GM18951 (cell line): Measurements from ENCODE around the gene MSANTD7.
"Not testable (repeated sequence)": the region's sequence is repeated elsewhere in the genome, so short reads cannot be mapped to it uniquely, and the experiment has no call there.

Source experiments
- POLR2A ChIP-seq: IDR thresholded peaks from 4 replicates; pipeline ENCODE4 v1.6.1; 2011; ENCODE audit warnings: mild to moderate bottlenecking; ENCODE audit not compliant: insufficient read length, insufficient read depth; ENCODE audit errors: extremely low read depth
- in situ Hi-C: fragments of 300-500 bp; cut with MboI; formaldehyde crosslinking; loops from one replicate; pipeline ENCODE4 v1.12.0; 2022; ENCODE audit warnings: low sequenced_read_pairs, mixed read lengths, inconsistent platforms; ENCODE audit not compliant: unreplicated experiment

Gene MSANTD7

DNA sequence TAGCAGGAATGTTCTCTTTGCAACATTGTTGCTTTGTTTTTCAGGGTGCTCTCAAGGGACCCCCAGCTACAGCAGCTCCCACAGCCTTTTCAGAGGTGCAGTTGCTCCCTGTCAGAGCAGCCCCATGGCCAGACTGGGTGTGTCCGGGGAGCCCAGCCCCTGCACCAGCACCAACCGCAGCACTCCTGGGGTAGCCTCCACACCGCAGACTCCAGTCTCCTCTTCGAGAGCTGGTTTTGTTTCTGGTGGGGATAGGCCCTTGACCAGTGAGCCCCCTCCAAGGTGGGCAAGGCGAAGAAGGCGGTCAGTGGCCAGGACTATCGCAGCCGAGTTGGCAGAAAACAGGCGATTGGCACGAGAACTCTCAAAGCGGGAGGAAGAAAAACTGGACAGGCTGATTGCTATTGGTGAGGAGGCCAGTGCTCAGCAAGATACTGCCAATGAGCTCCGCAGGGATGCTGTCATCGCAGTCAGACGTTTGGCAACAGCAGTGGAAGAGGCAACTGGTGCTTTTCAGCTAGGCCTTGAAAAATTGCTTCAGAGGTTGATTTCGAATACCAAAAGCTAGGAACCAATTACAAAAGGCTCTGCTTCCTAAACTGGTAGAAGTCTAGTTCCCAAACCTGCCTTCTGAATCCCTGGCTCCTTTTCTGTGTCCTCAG is 5.4 kb downstream of the MSANTD7 start:
- TF ChIP-seq POLR2A: no peak
- in situ Hi-C loops: no loop called here

- no peak for TF ChIP-seq POLR2A
- in situ Hi-C loops: no loop called here
Measured at GRCh38 chr10:14844948-14845347, 6.8 kb downstream of the MSANTD7 start.

DNA sequence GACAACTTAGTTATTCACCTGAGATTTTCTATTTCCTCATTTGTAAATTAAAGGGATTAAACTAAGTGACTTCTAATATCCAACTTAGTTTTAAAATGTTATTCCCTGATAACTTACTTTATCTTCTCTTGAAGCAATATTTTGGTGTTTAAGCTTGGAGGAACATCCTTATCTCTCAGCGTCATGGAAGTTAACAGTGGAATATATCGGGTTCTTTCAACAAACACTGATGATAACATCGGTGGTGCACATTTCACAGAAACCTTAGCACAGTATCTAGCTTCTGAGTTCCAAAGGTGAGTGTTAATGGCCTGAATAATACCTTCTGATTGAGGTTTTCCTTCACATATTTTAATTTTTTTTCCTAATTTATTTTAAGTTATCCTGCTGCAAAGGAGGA is 14.1 kb downstream of the MSANTD7 start:
- in situ Hi-C loops: no loop called here
- TF ChIP-seq POLR2A: no peak

DNA sequence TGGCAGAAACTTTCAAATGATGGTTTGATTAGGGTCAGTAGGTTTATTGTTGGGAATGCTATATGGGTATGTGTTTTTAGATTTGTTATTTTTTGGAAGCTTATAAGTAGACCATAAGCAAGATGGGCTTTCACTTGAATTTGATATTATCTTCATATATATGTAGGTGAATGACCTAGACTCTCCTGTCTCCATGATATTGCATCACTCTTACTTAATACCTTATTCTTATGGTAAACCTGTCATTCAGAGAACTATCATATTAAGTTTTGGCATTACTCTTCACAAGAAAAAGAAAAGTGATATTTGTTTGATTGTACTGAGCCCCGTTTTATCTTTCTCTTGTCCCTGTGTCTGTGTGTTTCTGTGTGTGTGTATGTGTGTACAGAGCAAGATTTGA is 17.3 kb downstream of the MSANTD7 start:
- TF ChIP-seq POLR2A: no peak
- in situ Hi-C loops: no loop called here

DNA sequence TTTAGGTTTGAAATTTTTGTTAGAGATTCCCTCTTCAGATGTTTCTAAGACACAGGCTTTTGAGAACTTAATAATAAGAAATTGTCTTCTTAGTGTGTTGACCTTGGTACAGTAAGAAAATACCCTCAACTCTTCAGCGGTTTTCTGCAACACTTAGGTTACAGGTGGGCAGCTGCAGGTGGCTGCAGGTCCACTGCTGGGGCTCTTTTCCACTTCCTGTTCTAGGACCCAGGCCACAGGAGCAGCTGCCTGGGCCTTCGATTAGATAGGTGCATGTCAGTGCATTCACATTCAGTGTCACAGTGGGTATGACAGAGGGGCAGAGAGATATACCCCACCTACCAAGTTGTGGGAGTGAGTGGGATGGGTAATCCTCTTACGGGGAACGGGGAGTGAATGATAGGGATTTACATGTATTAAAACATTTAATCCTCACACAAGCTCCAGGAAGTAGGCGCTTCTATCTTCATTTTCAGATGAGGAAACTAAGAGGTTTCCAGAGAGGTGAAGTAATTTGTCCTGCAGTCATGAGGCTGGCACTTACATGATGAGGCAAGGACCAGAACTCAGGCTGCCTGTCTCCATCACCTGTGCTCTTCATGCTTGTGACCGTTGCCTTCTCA is 20.3 kb downstream of the MSANTD7 start:
- in situ Hi-C loops: no loop called here
- TF ChIP-seq POLR2A: no peak

GRCh38 chr10:14859043-14859442 is 20.9 kb downstream of the MSANTD7 start:
- no peak for TF ChIP-seq POLR2A
- in situ Hi-C loops: no loop called here

DNA sequence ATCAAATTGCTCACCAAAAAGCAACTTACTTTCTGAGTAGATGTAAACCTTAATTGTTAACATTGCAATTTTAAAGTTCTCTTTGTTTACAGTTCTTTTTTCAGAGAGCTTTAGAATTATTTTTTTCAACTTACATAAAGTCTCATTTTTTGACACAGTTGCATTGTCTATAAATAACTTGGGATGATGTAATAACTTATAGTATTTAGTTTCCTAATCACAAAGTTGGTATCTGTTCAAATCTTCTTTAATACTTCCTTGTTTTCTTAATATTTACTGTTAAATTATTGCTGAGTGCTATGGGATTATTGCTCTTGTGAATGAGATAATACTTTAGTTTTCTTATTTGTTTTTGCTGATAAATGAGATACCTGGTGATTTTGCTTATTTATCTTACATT is 21.7 kb downstream of the MSANTD7 start:
- in situ Hi-C loops: no loop called here
- no peak for TF ChIP-seq POLR2A

- TF ChIP-seq POLR2A: no peak
- in situ Hi-C loops: no loop called here
Measured at GRCh38 chr10:14860791-14861190, 22.7 kb downstream of the MSANTD7 start.

GRCh38 chr10:14864466-14864865 is 26.4 kb downstream of the MSANTD7 start:
- in situ Hi-C loops: not testable (repeated sequence)

DNA sequence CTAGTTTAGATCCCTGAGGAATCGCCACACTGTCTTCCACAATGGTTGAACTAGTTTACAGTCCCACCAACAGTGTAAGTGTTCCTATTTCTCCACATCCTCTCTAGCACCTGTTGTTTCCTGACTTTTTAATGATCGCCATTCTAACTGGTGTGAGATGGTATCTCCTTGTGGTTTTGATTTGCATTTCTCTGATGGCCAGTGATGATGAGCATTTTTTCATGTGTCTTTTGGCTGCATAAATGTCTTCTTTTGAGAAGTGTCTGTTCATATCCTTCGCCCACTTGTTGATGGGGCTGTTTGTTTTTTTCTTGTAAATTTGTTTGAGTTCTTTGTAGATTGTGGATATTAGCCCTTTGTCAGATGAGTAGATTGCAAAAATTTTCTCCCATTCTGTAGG is 26.8 kb downstream of the MSANTD7 start:
- in situ Hi-C loops: not testable (repeated sequence)

DNA sequence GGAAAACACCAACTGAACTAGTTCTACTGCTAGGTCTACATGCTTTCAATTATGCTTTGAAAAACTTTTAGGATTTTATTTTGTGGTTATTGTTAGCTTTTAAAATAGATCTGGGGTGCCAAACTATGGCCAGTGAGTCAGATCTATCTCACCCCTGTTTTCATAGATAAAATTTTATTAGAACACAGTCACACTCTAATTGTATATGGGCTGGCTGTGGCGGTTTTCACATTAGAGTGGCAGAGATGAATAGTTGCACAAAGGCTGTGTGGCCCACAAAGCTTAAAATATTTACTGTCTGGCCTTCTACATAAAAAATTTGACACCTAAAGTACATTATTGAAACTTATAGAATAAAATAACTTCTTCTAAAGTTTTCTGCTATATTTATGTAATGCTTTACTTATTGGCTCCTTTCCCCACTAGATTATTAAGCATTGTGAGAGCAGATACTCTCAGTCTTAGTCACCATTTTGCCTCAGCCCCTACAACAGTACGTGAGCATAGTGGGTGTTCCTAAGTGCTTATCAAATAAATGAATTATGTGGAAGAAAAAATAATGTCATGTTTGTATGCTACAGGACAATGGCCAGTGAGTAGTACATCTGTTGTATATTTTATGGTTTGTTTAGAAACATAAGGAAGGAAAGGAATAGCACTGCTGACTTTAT is 35.1 kb downstream of the MSANTD7 start:
- TF ChIP-seq POLR2A: no peak
- in situ Hi-C loops: no loop called here

DNA sequence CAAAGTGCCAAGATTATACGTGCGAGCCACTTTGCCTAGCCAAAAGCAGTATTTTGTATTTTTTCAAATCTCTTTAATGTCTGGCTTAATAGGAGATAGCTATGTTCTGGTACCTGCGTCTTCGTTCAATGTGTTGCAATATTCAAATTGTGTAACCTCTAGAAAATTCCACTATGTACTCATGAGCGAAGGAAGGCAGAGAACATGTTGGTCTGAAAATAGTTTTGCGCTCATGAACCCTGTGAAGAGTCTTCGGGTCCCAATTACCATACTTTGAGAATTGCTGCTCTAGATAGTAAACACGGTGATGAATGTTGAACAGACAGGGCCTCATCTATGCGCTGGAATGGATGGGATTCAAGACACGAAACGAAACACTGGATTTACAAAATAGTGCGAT is 37.8 kb downstream of the MSANTD7 start:
- in situ Hi-C loops: no loop called here
- TF ChIP-seq POLR2A: no peak

- in situ Hi-C loops: no loop called here
- TF ChIP-seq POLR2A: no peak
Measured at GRCh38 chr10:14876764-14877163, 38.7 kb downstream of the MSANTD7 start.
